Measurements from ENCODE around the gene PGAP6. TPM values are rescaled to one million over a fixed set of nuclear protein-coding genes. Genes with fewer than 3 reads are reported as not detected.

PGAP6 gene
- total and polyA plus RNA-seq, 9 of the 15 experiments (the other 6 are each of a cell fraction or from before 2014, with no cell fraction given): 0.45 to 50.2 (median 39.3) TPM

DNA sequence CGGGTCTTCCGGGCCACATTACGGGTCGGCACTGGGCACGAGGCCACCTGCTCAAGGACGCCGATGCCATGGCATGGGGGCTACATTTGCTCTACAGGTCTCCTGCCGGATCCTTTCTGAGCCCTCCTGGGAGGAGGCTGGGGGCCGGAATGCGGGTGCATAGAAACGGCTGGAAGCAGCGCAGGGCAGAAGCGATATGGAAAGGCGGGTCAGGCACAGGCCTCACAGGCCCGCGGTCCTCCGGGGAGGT is 57.7 kb downstream of the PGAP6 start:
- WGBS (ENCODE audit: insufficient coverage, low coverage, missing lambda C conversion rate): 15% methylated on average over 17 of the region's 17 CpGs
- Histone ChIP-seq H3K9me3 (replicated peaks; ENCODE audit: control insufficient read depth, insufficient read depth, low read depth, low read length) (no peaks in the 10 kb centered on the region), H3K79me2 (ENCODE audit: control insufficient read depth, insufficient read depth, low read length) (peaks cover 88% of the 10 kb centered on the region), H3K4me1 (replicated peaks in 1 of 2; ENCODE audit: control insufficient read depth in 2 of 2, insufficient read depth in 2 of 2, low read length in 2 of 2) (peaks cover 24 to 57% of the 10 kb centered on the region in 2 experiments), H2AFZ (ENCODE audit: low read depth, low read length) (peak overlapping the region; percentile 63; the same call in 1 of the 2 replicates), H3K9me1 (ENCODE audit: control insufficient read depth, insufficient read depth, low read length) (peaks cover 10% of the 10 kb centered on the region), H3K27ac (ENCODE audit: extremely low read depth, low read depth, low read length) (peak overlapping the region; percentile 86), H3K27me3 (ENCODE audit: control insufficient read depth in 2 of 2, insufficient read depth in 2 of 2, low read length in 2 of 2) (no peaks in the 10 kb centered on the region), H3K4me3 (peak overlapping the region; percentile 28), H3K9ac (ENCODE audit: insufficient read depth in 1 of 2, low read depth in 2 of 2, low read length in 2 of 2) (peak overlapping the region; percentile 63 to 89), H3K36me3 (ENCODE audit: control insufficient read depth, insufficient read depth, low read length) (peaks cover 33% of the 10 kb centered on the region), H3K4me2 (ENCODE audit: insufficient read depth, low read length) (peak overlapping the region; percentile 74), H4K20me1 (replicated peaks; ENCODE audit: control insufficient read depth, insufficient read depth, low read length) (peaks cover 49% of the 10 kb centered on the region; the same call in 1 of the 2 replicates)
- ChIA-PET CTCF (ENCODE audit: low intra/inter-chr PET ratio) (no interaction called here), POLR2A (interaction anchor here (0.6 to 1.4 kb wide), 5 partner anchors 11 to 231 kb away, joined by 3 to 4 read pairs (median 3); no protein-coding TSS in a partner anchor)
- no TSS peak for BruUV-seq (replicated peaks)
- in situ Hi-C loops (cut with MboI): no loop called here
- FAIRE-seq: no peak
- no peak for DNase-seq (ENCODE audit: extremely low read depth in 1 of 4, low spot score in 3 of 4)
- ATAC-seq: no peak
- intact Hi-C loops (cut with micrococcal nuclease): no loop called here
- TF ChIP-seq ZNF253 (CRISPR knock-in tag; conservative IDR thresholded peaks at IDR 0.05): no peak
- 0 out of 2 replicates have a peak, but pooled peaks have one; percentile 10 for TF ChIP-seq RHOXF2B (CRISPR knock-in tag; conservative IDR thresholded peaks at IDR 0.05)
- peak; percentile 9; the same call in 1 of the 2 replicates for TF ChIP-seq SREBF2 (CRISPR knock-in tag; IDR thresholded peaks at IDR 0.05)
- TF ChIP-seq CHD1 (IDR thresholded peaks at IDR 0.05; ENCODE audit: low read length): peak; percentile 27
- no peak for TF ChIP-seq CBX2 (IDR thresholded peaks at IDR 0.05; ENCODE audit: insufficient read depth, low read length, poor library complexity, severe bottlenecking)
- TF ChIP-seq, protein P1, sequence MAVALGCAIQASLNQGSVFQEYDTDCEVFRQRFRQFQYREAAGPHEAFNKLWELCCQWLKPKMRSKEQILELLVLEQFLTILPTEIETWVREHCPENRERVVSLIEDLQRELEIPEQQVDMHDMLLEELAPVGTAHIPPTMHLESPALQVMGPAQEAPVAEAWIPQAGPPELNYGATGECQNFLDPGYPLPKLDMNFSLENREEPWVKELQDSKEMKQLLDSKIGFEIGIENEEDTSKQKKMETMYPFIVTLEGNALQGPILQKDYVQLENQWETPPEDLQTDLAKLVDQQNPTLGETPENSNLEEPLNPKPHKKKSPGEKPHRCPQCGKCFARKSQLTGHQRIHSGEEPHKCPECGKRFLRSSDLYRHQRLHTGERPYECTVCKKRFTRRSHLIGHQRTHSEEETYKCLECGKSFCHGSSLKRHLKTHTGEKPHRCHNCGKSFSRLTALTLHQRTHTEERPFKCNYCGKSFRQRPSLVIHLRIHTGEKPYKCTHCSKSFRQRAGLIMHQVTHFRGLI (CRISPR knock-in tag; IDR thresholded peaks at IDR 0.05): no peak
- no peak for TF ChIP-seq HNRNPUL1 (IDR thresholded peaks at IDR 0.05; ENCODE audit: low read length)
- no peak for TF ChIP-seq GABPA (tag; conservative IDR thresholded peaks at IDR 0.05; ENCODE audit: low read depth)
- TF ChIP-seq, protein P2, sequence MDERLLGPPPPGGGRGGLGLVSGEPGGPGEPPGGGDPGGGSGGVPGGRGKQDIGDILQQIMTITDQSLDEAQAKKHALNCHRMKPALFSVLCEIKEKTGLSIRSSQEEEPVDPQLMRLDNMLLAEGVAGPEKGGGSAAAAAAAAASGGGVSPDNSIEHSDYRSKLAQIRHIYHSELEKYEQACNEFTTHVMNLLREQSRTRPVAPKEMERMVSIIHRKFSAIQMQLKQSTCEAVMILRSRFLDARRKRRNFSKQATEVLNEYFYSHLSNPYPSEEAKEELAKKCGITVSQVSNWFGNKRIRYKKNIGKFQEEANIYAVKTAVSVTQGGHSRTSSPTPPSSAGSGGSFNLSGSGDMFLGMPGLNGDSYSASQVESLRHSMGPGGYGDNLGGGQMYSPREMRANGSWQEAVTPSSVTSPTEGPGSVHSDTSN (CRISPR knock-in tag; IDR thresholded peaks at IDR 0.05; ENCODE audit: low read depth): no peak
- TF ChIP-seq, protein P2 (tag; conservative IDR thresholded peaks at IDR 0.05; ENCODE audit: low read depth): no peak
- TF ChIP-seq CBX8 (IDR thresholded peaks at IDR 0.05; ENCODE audit: borderline replicate concordance, extremely low read depth, low read depth, low read length, poor library complexity, severe bottlenecking): no peak
- TF ChIP-seq EP300 (IDR thresholded peaks at IDR 0.05; ENCODE audit: low read length): no peak
- no peak for TF ChIP-seq PCBP1 (IDR thresholded peaks at IDR 0.05; ENCODE audit: low read depth, low read length, poor library complexity, severe bottlenecking)
- TF ChIP-seq ZNF561 (CRISPR knock-in tag; conservative IDR thresholded peaks at IDR 0.05): no peak
- TF ChIP-seq HNRNPL (IDR thresholded peaks at IDR 0.05; ENCODE audit: low read depth, low read length): no peak
- TF ChIP-seq FOXO4 (CRISPR knock-in tag; IDR thresholded peaks at IDR 0.05): no peak
- TF ChIP-seq ZNF408 (CRISPR knock-in tag; IDR thresholded peaks at IDR 0.05; ENCODE audit: low read depth): no peak
- no peak for TF ChIP-seq CBFA2T2 (conservative IDR thresholded peaks at IDR 0.05)
- TF ChIP-seq ZSCAN29 (IDR thresholded peaks at IDR 0.05): no peak
- no peak for TF ChIP-seq POLR2B (IDR thresholded peaks at IDR 0.05; ENCODE audit: low read depth, partially characterized antibody)

All from K562 (cell line).